K562 (cell line): ENCODE data around the gene NACC1. TPM values are rescaled to one million over a fixed set of nuclear protein-coding genes. Genes with fewer than 3 reads are reported as not detected.

Experiments used
- ATF1 ChIP-seq, 2 experiments: fragments of 450-650 bp in 1 of 2; IDR thresholded peaks; 2 replicates each; pipeline ENCODE4 v1.6.1; 2016; ENCODE audit warnings: missing compliant biosample characterization in 1 of 2, missing genetic modification characterization in 1 of 2
- BCOR ChIP-seq: fragments of 450-650 bp; IDR thresholded peaks from 2 replicates; pipeline ENCODE4 v1.6.1; 2016
- MXI1 ChIP-seq: IDR thresholded peaks from 2 replicates; pipeline ENCODE4 v1.6.1; 2011; ENCODE audit warnings: low read depth, mild to moderate bottlenecking, improper control_type of control experiment, low read length
- NFRKB ChIP-seq: fragments of 450-650 bp; IDR thresholded peaks from 2 replicates; pipeline ENCODE4 v1.6.1; 2016; ENCODE audit warnings: low read depth
- PTBP1 ChIP-seq: fragments of 200-400 bp; formaldehyde crosslinking; IDR thresholded peaks from 2 replicates; pipeline ENCODE4 v1.6.1; 2017; ENCODE audit warnings: low read depth, low read length
- RBBP5 ChIP-seq: fragments of 200-600 bp; sonication (generic); IDR thresholded peaks from 2 replicates; pipeline ENCODE4 v1.6.1; 2012; ENCODE audit warnings: borderline replicate concordance, mild to moderate bottlenecking, low read length, control low read depth, inconsistent platforms; ENCODE audit not compliant: insufficient read depth, poor library complexity, severe bottlenecking
- TAL1 ChIP-seq: fragments of 450-650 bp; IDR thresholded peaks from 2 replicates; pipeline ENCODE4 v1.6.1; 2016; ENCODE audit warnings: mild to moderate bottlenecking
- polyA plus RNA-seq, 8 experiments: library from polyadenylated mRNA; depleted of rRNA in 4 of 8; stranded (reverse) in 5 of 8; unstranded in 3 of 8; fragments of >200 nt; fragmentation: Nextera tagmentation in 2 of 8; fragmentation: Illumina TruSeq in 1 of 8; extraction: Ambion mirVana in 2 of 8; extraction: Trizol in 1 of 8; gene quantifications; 2 replicates each; pipeline versions ENCODE4 v1.2.1 to v1.2.3, GENCODE V29; 2011 to 2014; ENCODE audit warnings: inconsistent platforms in 1 of 8, missing spikeins in 1 of 8
- total RNA-seq, 7 experiments: library from RNA; depleted of rRNA in 6 of 7; stranded (reverse); fragments of >200 nt in 6 of 7; fragmentation: Illumina TruSeq in 2 of 7; extraction: Trizol in 2 of 7; gene quantifications; 2 replicates each; pipeline versions ENCODE4 v1.2.1 to v1.2.3, GENCODE V29; 2011 to 2021; ENCODE audit warnings: low replicate concordance in 1 of 7
- TF ChIP-seq, protein P1 (sequence below): fragments of 200-600 bp; sonication (generic); IDR thresholded peaks from one replicate; pipeline ENCODE4 v1.6.1; 2012; ENCODE audit warnings: mild to moderate bottlenecking, low read depth, low read length, inconsistent platforms
- TF ChIP-seq, protein P2 (sequence below): fragments of 250-450 bp; sonication (Bioruptor Pico); IDR thresholded peaks from 2 replicates; pipeline ENCODE4 v1.5.0; 2020; ENCODE audit warnings: mild to moderate bottlenecking
- TF ChIP-seq, protein P3 (sequence below): fragments of 250-450 bp; sonication (Bioruptor Pico); IDR thresholded peaks from 2 replicates; pipeline ENCODE4 v1.9.0; 2021; ENCODE audit warnings: mild to moderate bottlenecking, inconsistent platforms

Gene NACC1
- total and polyA plus RNA-seq, 9 of the 15 experiments (the other 6 are each of a cell fraction or from before 2014, with no cell fraction given) = 0.04 to 96.6 (median 25.8) TPM

DNA sequence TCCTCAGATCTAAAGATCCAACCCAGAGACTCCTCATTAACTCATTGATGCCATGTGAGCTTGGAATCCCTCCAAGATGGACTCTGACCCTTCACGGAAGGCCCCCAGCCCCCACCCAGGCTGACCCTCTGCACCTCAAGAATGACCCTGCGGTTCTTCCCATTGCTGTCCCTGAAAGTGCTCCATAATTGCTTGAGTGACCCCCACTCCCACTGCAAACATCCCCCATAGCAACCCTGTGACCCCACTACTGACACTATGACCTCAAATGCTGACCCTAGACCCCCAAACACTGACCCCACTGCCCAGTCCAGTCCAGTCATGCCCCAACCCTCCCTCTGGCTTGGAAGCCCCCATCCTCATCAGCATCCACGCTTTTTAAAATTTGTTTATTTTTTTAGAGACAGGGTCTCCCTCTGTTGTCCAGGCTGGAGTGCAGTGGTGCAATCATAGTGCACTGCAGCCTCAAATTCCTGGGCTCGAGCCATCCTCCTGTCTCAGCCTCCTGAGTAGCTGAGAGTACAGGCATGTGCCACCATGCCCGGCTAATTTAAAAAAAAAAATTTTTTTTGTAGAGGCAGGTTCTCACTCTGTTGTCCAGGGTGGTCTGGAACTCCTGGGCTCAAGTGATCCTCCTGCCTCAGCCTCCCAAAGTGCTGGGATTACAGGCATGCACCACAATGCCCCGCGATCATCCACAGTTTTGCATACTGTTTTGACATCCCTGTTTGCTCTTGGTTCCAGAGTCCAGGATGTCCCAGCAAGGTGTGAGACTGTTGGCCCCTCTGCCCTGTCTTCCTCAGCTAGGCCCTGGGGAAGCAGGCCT lies 16.3 kb upstream of the NACC1 start (continued):
- TF ChIP-seq RBBP5 = no peak
- TF ChIP-seq NFRKB = peak; percentile 23; the same call in 1 of the 2 replicates
- 0 out of 2 replicates have a peak, but pooled peaks have one; percentile 3 for TF ChIP-seq PTBP1
- TF ChIP-seq, protein P1, sequence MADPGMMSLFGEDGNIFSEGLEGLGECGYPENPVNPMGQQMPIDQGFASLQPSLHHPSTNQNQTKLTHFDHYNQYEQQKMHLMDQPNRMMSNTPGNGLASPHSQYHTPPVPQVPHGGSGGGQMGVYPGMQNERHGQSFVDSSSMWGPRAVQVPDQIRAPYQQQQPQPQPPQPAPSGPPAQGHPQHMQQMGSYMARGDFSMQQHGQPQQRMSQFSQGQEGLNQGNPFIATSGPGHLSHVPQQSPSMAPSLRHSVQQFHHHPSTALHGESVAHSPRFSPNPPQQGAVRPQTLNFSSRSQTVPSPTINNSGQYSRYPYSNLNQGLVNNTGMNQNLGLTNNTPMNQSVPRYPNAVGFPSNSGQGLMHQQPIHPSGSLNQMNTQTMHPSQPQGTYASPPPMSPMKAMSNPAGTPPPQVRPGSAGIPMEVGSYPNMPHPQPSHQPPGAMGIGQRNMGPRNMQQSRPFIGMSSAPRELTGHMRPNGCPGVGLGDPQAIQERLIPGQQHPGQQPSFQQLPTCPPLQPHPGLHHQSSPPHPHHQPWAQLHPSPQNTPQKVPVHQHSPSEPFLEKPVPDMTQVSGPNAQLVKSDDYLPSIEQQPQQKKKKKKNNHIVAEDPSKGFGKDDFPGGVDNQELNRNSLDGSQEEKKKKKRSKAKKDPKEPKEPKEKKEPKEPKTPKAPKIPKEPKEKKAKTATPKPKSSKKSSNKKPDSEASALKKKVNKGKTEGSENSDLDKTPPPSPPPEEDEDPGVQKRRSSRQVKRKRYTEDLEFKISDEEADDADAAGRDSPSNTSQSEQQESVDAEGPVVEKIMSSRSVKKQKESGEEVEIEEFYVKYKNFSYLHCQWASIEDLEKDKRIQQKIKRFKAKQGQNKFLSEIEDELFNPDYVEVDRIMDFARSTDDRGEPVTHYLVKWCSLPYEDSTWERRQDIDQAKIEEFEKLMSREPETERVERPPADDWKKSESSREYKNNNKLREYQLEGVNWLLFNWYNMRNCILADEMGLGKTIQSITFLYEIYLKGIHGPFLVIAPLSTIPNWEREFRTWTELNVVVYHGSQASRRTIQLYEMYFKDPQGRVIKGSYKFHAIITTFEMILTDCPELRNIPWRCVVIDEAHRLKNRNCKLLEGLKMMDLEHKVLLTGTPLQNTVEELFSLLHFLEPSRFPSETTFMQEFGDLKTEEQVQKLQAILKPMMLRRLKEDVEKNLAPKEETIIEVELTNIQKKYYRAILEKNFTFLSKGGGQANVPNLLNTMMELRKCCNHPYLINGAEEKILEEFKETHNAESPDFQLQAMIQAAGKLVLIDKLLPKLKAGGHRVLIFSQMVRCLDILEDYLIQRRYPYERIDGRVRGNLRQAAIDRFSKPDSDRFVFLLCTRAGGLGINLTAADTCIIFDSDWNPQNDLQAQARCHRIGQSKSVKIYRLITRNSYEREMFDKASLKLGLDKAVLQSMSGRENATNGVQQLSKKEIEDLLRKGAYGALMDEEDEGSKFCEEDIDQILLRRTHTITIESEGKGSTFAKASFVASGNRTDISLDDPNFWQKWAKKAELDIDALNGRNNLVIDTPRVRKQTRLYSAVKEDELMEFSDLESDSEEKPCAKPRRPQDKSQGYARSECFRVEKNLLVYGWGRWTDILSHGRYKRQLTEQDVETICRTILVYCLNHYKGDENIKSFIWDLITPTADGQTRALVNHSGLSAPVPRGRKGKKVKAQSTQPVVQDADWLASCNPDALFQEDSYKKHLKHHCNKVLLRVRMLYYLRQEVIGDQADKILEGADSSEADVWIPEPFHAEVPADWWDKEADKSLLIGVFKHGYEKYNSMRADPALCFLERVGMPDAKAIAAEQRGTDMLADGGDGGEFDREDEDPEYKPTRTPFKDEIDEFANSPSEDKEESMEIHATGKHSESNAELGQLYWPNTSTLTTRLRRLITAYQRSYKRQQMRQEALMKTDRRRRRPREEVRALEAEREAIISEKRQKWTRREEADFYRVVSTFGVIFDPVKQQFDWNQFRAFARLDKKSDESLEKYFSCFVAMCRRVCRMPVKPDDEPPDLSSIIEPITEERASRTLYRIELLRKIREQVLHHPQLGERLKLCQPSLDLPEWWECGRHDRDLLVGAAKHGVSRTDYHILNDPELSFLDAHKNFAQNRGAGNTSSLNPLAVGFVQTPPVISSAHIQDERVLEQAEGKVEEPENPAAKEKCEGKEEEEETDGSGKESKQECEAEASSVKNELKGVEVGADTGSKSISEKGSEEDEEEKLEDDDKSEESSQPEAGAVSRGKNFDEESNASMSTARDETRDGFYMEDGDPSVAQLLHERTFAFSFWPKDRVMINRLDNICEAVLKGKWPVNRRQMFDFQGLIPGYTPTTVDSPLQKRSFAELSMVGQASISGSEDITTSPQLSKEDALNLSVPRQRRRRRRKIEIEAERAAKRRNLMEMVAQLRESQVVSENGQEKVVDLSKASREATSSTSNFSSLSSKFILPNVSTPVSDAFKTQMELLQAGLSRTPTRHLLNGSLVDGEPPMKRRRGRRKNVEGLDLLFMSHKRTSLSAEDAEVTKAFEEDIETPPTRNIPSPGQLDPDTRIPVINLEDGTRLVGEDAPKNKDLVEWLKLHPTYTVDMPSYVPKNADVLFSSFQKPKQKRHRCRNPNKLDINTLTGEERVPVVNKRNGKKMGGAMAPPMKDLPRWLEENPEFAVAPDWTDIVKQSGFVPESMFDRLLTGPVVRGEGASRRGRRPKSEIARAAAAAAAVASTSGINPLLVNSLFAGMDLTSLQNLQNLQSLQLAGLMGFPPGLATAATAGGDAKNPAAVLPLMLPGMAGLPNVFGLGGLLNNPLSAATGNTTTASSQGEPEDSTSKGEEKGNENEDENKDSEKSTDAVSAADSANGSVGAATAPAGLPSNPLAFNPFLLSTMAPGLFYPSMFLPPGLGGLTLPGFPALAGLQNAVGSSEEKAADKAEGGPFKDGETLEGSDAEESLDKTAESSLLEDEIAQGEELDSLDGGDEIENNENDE = no peak
- TF ChIP-seq ATF1 (CRISPR knock-in tag; IDR thresholded peaks at IDR 0.05) = no peak
- TF ChIP-seq ATF1 (tag; IDR thresholded peaks at IDR 0.05) = no peak
- TF ChIP-seq MXI1 = no peak
- TF ChIP-seq TAL1 = no peak
- TF ChIP-seq BCOR = 0 out of 2 replicates have a peak, but pooled peaks have one; percentile 1
- TF ChIP-seq, protein P2, sequence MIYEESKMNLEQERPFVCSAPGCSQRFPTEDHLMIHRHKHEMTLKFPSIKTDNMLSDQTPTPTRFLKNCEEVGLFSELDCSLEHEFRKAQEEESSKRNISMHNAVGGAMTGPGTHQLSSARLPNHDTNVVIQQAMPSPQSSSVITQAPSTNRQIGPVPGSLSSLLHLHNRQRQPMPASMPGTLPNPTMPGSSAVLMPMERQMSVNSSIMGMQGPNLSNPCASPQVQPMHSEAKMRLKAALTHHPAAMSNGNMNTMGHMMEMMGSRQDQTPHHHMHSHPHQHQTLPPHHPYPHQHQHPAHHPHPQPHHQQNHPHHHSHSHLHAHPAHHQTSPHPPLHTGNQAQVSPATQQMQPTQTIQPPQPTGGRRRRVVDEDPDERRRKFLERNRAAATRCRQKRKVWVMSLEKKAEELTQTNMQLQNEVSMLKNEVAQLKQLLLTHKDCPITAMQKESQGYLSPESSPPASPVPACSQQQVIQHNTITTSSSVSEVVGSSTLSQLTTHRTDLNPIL = no peak
- TF ChIP-seq, protein P3, sequence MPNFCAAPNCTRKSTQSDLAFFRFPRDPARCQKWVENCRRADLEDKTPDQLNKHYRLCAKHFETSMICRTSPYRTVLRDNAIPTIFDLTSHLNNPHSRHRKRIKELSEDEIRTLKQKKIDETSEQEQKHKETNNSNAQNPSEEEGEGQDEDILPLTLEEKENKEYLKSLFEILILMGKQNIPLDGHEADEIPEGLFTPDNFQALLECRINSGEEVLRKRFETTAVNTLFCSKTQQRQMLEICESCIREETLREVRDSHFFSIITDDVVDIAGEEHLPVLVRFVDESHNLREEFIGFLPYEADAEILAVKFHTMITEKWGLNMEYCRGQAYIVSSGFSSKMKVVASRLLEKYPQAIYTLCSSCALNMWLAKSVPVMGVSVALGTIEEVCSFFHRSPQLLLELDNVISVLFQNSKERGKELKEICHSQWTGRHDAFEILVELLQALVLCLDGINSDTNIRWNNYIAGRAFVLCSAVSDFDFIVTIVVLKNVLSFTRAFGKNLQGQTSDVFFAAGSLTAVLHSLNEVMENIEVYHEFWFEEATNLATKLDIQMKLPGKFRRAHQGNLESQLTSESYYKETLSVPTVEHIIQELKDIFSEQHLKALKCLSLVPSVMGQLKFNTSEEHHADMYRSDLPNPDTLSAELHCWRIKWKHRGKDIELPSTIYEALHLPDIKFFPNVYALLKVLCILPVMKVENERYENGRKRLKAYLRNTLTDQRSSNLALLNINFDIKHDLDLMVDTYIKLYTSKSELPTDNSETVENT (CRISPR knock-in tag) = no peak
